Caki2 (cell line): Measurements from ENCODE around the gene ACTR3C. TPM values are rescaled to one million over a fixed set of nuclear protein-coding genes. Genes with fewer than 3 reads are reported as not detected.
"Not testable (repeated sequence)": the region's sequence is repeated elsewhere in the genome, so short reads cannot be mapped to it uniquely, and the experiment has no call there.

Experiments used
- DNase-seq: peaks from one replicate; pipeline ENCODE4 v3.0.0-alpha.2; 2015; ENCODE audit warnings: low read depth
- in situ Hi-C: cut with HindIII; loops from 2 replicates; pipeline ENCODE4 v1.10.0; 2016; ENCODE audit warnings: low sequenced_read_pairs, low pct_unique_long_range_greater_than_20kb, mixed read lengths
- total RNA-seq: library from RNA; depleted of rRNA; stranded (reverse); fragments of >200 nt; shearing (Covaris generic); gene quantifications from 2 replicates; pipeline ENCODE4 v1.2.3, GENCODE V29; 2014; ENCODE audit warnings: low replicate concordance

The ACTR3C gene
- total RNA-seq, 1 experiment from 2014 or later, result 23.0 TPM

DNA sequence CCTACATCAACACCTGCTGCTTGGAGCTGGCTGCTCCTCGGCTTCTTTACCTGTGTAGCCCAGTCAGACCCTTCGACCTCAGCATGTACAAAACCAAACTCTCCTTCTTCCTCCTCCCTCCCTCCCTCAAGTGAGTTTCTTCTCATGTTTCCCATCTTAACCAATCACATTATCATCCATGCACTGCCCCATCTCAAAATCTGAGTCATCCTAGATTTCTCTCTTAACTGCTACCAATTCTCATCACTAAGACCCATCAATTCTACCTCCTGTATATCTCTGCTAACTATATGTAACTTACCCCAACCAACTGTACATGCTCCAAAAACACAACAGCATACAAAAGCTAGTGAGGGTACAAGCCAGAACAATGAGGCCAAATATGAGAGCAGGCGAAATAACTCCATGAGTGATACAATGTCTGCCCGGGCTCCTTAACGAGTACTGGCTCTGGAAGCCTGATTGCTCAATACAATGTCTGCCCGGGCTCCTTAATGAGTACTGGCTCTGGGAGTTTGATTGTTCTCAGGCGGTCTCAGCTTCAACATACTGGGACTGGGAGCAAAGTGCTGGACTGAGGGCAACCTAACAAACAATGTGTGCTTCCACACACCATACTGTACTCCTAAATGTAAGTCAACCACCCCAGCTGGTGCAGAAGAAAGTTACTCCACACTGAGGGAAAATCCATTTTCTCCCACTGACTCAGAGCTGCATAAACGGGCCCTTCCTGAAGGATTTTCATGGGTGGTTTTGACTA, 18.7 kb downstream of the ACTR3C start:
- DNase-seq, in situ Hi-C loops: not testable (repeated sequence)

- DNase-seq, result peak; percentile 71
- in situ Hi-C loops, result not testable (repeated sequence)
These were observed 20.4 kb downstream of the ACTR3C start for GRCh38 chr7:150302908-150303310.

GRCh38 chr7:150297978-150298377, 25.4 kb downstream of the ACTR3C start:
- in situ Hi-C loops, result not testable (repeated sequence)

DNA sequence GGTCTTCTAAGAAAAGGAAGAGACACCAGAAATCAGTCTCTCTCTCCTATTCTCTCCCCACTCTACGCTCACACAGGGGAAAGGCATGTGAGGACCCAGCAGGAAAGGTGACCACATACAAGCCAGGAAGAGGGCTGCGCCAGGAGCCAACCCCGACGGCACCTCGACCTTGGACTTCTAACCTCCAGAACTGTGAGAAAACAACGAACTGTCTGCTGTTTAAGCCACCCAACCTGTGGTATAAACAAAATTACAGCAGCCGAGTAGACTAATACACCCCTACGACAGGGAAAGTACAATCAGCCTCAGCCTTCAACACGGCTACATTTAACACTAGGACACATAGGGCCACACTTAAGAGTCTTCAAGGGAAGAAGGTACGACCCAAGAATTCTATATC, 26.5 kb downstream of the ACTR3C start:
- DNase-seq, in situ Hi-C loops: not testable (repeated sequence)

More at GRCh38 chr7:150297978-150298377, 25.4 kb downstream of the ACTR3C start:
- DNase-seq, result not testable (repeated sequence)

GRCh38 chr7:150295614-150296013, 27.7 kb downstream of the ACTR3C start:
- DNase-seq, in situ Hi-C loops: not testable (repeated sequence)

- DNase-seq, in situ Hi-C loops: not testable (repeated sequence)
These were observed 28.3 kb downstream of the ACTR3C start for GRCh38 chr7:150295027-150295426.

- DNase-seq, in situ Hi-C loops: not testable (repeated sequence)
These were observed 33.0 kb downstream of the ACTR3C start for GRCh38 chr7:150290317-150290716.

GRCh38 chr7:150288816-150289215, 34.5 kb downstream of the ACTR3C start:
- in situ Hi-C loops, DNase-seq: not testable (repeated sequence)

GRCh38 chr7:150287815-150288214, 35.5 kb downstream of the ACTR3C start:
- in situ Hi-C loops, DNase-seq: not testable (repeated sequence)

- in situ Hi-C loops, result not testable (repeated sequence)
- peak; percentile 54 for DNase-seq
These were observed 37.2 kb downstream of the ACTR3C start for GRCh38 chr7:150285849-150286754.

GRCh38 chr7:150283608-150284007, 39.7 kb downstream of the ACTR3C start:
- DNase-seq, in situ Hi-C loops: not testable (repeated sequence)

DNA sequence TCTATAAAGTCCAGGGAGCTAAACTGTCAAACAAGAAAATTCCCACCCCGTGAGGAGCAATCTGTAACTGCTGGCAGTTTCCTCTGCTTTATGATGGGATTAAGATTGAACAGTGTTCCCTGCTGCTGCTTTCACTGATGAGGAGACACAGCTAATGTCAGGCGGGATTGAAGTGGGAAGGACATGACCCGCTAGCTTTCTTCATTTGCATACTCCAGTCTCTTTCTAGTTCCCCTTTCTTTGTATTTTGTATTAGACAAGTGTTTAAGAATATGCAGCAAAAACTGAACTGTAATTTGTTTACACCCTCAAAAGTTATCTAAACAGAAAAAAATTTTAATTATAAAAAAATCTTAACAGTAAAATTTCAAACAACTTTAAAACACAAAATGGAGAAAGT, 40.2 kb downstream of the ACTR3C start:
- DNase-seq, in situ Hi-C loops: not testable (repeated sequence)

GRCh38 chr7:150281681-150282403, 41.5 kb downstream of the ACTR3C start:
- DNase-seq, in situ Hi-C loops: not testable (repeated sequence)

DNA sequence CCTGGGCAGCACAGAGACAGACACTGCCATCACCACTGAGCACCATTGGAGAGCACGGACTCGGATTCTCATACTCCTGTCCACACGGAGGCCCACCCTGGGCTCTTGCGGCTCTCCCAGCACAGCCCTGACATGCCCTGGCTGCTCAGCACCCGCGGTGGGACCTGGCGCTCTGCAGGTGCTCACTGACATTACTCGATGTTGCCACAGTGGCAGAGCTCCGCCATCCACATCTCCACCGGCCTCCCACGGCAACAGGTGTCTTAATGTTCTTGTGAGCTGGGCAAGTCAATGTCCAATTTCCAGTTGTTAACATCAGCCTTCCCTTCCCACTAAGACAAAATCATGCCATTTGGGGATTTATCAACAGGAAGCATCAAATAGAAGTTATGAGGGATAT, 45.0 kb downstream of the ACTR3C start:
- in situ Hi-C loops, DNase-seq: not testable (repeated sequence)

- in situ Hi-C loops, result not testable (repeated sequence)
- DNase-seq, result peak; percentile 27
These were observed 47.1 kb downstream of the ACTR3C start for GRCh38 chr7:150276132-150276695.

DNA sequence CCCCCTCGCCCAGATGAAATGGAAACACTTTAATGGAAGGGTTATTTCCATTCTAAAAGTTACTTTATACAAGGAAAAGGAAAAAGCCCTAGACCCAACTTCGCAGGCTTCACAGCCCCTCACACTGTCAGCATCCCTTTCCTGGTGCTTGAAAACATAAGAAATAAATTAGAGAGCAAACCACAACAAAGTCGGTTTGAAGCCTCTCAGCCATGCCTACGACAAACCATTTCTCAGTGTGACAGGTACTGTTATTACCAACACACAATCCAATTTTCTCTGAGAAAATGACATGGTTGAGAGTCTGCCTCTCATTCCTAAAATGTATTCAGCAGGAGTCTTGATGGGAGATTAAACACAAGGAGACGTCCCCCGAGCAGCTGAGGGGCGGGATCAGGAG, 51.4 kb downstream of the ACTR3C start:
- not testable (repeated sequence) for DNase-seq

GRCh38 chr7:150270101-150270824, 53.1 kb downstream of the ACTR3C start:
- in situ Hi-C loops, DNase-seq: not testable (repeated sequence)

More for the DNA sequence above, 51.4 kb downstream of the ACTR3C start:
- in situ Hi-C loops, result not testable (repeated sequence)
